Stimulated activated CD4-positive, alpha-beta T cell treated with anti-CD3 and anti-CD28 coated beads, TNF-alpha, amount 100 ng/mL, for 1 hour (primary cell): ENCODE measurements around the gene BCAR3.
"Not testable (repeated sequence)": the region's sequence is repeated elsewhere in the genome, so short reads cannot be mapped to it uniquely, and the experiment has no call there.

Experiments used
- DNase-seq, 3 donors: peaks; one replicate each; pipeline ENCODE4 v3.0.0-alpha.2; 2020; ENCODE audit warnings: low read depth in 3 of 3, low spot score in 1 of 3

Gene BCAR3

GRCh38 chr1:93599479-93599878 lies 82.2 kb downstream of the BCAR3 start:
- DNase-seq: no peak

GRCh38 chr1:93598861-93599439 lies 82.7 kb downstream of the BCAR3 start:
- no peak for DNase-seq

- DNase-seq: no peak
Measured at GRCh38 chr1:93598396-93598795, 83.2 kb downstream of the BCAR3 start.

- no peak for DNase-seq
Measured at GRCh38 chr1:93597709-93598108, 83.9 kb downstream of the BCAR3 start.

GRCh38 chr1:93596329-93597089 lies 85.1 kb downstream of the BCAR3 start:
- no peak for DNase-seq

GRCh38 chr1:93595743-93596142 lies 85.9 kb downstream of the BCAR3 start:
- DNase-seq: no peak

- DNase-seq: no peak
Measured at GRCh38 chr1:93595266-93595665, 86.4 kb downstream of the BCAR3 start.

- DNase-seq: no peak
Measured at GRCh38 chr1:93594603-93594880, 87.1 kb downstream of the BCAR3 start.

- DNase-seq: no peak
Measured at GRCh38 chr1:93593854-93594602, 87.6 kb downstream of the BCAR3 start.

- no peak for DNase-seq
Measured at GRCh38 chr1:93592551-93592949, 89.1 kb downstream of the BCAR3 start.

- DNase-seq: no peak
Measured at GRCh38 chr1:93591676-93592550, 89.7 kb downstream of the BCAR3 start.

GRCh38 chr1:93591291-93591675 lies 90.4 kb downstream of the BCAR3 start:
- DNase-seq: not testable (repeated sequence)

GRCh38 chr1:93588955-93589354 lies 92.7 kb downstream of the BCAR3 start:
- DNase-seq: no peak

GRCh38 chr1:93588206-93588605 lies 93.4 kb downstream of the BCAR3 start:
- DNase-seq: no peak

- no peak for DNase-seq
Measured at GRCh38 chr1:93587354-93587753, 94.3 kb downstream of the BCAR3 start.

GRCh38 chr1:93585059-93585966 lies 96.3 kb downstream of the BCAR3 start:
- no peak for DNase-seq

GRCh38 chr1:93584261-93585003 lies 97.2 kb downstream of the BCAR3 start:
- DNase-seq: no peak

- no peak for DNase-seq
Measured at GRCh38 chr1:93581917-93582850, 99.5 kb downstream of the BCAR3 start.

GRCh38 chr1:93579891-93580290 lies 101.7 kb downstream of the BCAR3 start:
- DNase-seq: no peak
